Heart left ventricle (tissue), 16 donors: Measurements from ENCODE around the gene SETD7. TPM values are rescaled to one million over a fixed set of nuclear protein-coding genes. Genes with fewer than 3 reads are reported as not detected.

Source experiments
- ATAC-seq, 4 donors: fragments of 200-7000 bp; cut with Tn5 transposase; one replicate each; pipeline ENCODE4 v1.9.1; 2020 to 2022; ENCODE audit warnings: moderate library complexity in 4 of 4, mild to moderate bottlenecking in 3 of 4, moderate number of reproducible peaks in 1 of 4
- DNase-seq, 5 donors: peaks; one replicate each; pipeline ENCODE4 v3.0.0-alpha.2; 2020
- H3K27ac ChIP-seq, 12 donors: fragments of 200-600 bp; sonication (generic) in 4 of 12; one replicate each; pipeline versions ENCODE4 v1.5.0 to v1.8.0; 2016 to 2022; ENCODE audit warnings: mild to moderate bottlenecking in 2 of 12
- H3K27me3 ChIP-seq, 9 donors: fragments of 200-600 bp; sonication (generic) in 2 of 9; one replicate each; pipeline versions ENCODE4 v1.5.1 to v1.8.0; 2016 to 2022; ENCODE audit warnings: mild to moderate bottlenecking in 3 of 9
- H3K36me3 ChIP-seq, 9 donors: fragments of 200-600 bp; sonication (generic) in 2 of 9; one replicate each; pipeline versions ENCODE4 v1.5.0 to v1.8.0; 2018 to 2022; ENCODE audit warnings: mild to moderate bottlenecking in 2 of 9
- H3K4me1 ChIP-seq, 12 donors: fragments of 200-600 bp; sonication (generic) in 4 of 12; one replicate each; pipeline versions ENCODE4 v1.5.0 to v1.8.0; 2016 to 2022; ENCODE audit warnings: mild to moderate bottlenecking in 3 of 12
- H3K4me3 ChIP-seq, 12 donors: fragments of 200-600 bp; sonication (generic) in 4 of 12; one replicate each; pipeline versions ENCODE4 v1.5.0 to v1.8.0; 2017 to 2022; ENCODE audit warnings: mild to moderate bottlenecking in 9 of 12, moderate library complexity in 4 of 12
- H3K9me3 ChIP-seq, 12 donors: fragments of 200-600 bp; sonication (generic) in 4 of 12; one replicate each; pipeline versions ENCODE4 v1.5.0 to v1.8.0; 2016 to 2022; ENCODE audit warnings: mild to moderate bottlenecking in 1 of 12
- POLR2A ChIP-seq, 2 donors: fragments of 450-650 bp; IDR thresholded peaks; one replicate each; pipeline ENCODE4 v1.6.1; 2017; ENCODE audit warnings: antibody characterized with exemption in 2 of 2, mild to moderate bottlenecking in 2 of 2, moderate library complexity in 2 of 2
- WGBS, 4 donors: extraction: QIAGEN DNeasy Blood & Tissue Kit in 2 of 4; methylation state at CpG; one replicate each; pipeline versions ENCODE4 v1.1.5 to v1.1.7; 2013 to 2018; 5-methylcytosine and 5-hydroxymethylcytosine counted together
- intact Hi-C, 10 donors: fragments of 100-400 bp; cut with DNase I; formaldehyde crosslinking; loops; one replicate each; pipeline versions ENCODE4 v1.11.1 to v1.14.2; 2022
- polyA plus RNA-seq, 2 donors: library from polyadenylated mRNA; stranded (reverse); fragments of 200-250 nt; gene quantifications; one replicate each; pipeline ENCODE4 v1.2.3, GENCODE V29; 2013
- total RNA-seq, 9 donors: library from RNA; depleted of rRNA in 2 of 9; stranded (reverse); fragments of >200 nt in 2 of 9; fragmentation: NEBNext Ultra II Directional in 3 of 9; extraction: Animal tissue kit (Norgen Biotek cat#: 25700) in 3 of 9; gene quantifications; one replicate each; pipeline versions ENCODE4 v1.1.0 to v1.2.4, GENCODE V29; 2016 to 2023
- TF ChIP-seq, protein P1 (sequence below), 12 donors: fragments of 200-600 bp; sonication (generic) in 4 of 12; IDR thresholded peaks; one replicate each; pipeline versions ENCODE4 v1.5.0 to v1.8.0; 2018 to 2022; ENCODE audit warnings: antibody characterized with exemption in 12 of 12, mild to moderate bottlenecking in 5 of 12
- donor health status: ischemic (EF 13 %, LVEDD 7.1; RV severe dilation, severe dysfunction).
- donor health status: healthy with polysubstance abuse.
- donor health status: DM: no; HTN: yes; CAD: no.
- donor health status: DM: no; HTN: no; CAD: no.
- donor health status: ischemic (EF 25% LVEDD 6.9; RV normal size, moderate dysfunction).
- donor health status: ischemic (EF 25% LVEDD 5.7; RV mildly dilated, moderate dysfunction).
- donor health status: healthy.
- donor health status: DM: yes; HTN: yes; CAD: no.
- donor health status: ischemic (EF 35%, LVEDD 5.7; RV mildly dilated, moderate dysfunction).
- donor health status: nonischemic (EF 11% LVEDD 7.7; RV severe dilation, severe dysfunction).
- donor health status: DM: yes; HTN: yes; CAD: no.
- donor health status: PGD.
- donor health status: ischemic (EF 29% LVEDD 5.4; RV normal size, mild dysfunction).
- donor health status: nonischemic (EF 23%, LVEDD 6.1; RV moderate dilation, normal function).

Gene SETD7
- total and polyA plus RNA-seq, 11 donors, result 11.2 to 78.6 (median 58.0) TPM

DNA sequence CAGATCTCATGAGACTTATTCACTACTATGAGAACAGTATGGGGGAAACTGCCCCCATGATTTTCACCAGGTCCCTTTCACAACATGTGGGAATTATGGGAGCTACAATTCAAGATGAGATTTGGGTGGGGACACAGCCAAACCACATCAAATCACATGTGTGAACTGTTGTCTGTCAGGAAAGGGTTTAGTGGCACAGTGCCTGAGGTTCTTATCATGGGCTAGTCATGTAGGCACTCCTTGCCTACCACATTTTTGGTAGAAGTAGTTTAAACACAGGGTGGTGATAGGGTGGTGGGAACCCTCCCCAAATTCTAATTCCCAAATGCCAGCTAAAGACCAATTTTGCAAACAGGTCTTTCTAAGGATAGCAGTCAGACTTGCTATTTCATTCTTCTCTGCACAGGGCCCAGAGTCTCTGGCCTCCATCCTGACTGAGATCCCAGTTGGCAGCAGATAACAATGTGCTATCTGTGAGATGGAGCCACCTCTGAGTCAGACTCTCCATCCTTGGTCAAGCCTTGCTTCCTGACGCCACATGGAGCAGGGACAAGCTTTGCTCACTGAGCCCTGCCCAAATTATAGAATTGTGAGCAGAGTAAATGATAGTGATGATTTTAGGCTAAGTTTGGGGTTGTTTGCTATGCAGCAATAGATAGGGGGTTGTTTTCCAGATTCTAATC, 33.5 kb upstream of the SETD7 start:
- H3K4me3 ChIP-seq, result no peak overlapping the region
- DNase-seq (peak in 1 of 5 donors; percentile 60), ATAC-seq (peak in 3 of 4 donors; percentile 37 to 90 (median 88))
- peaks cover 0 to 16% (median 0%) of the 10 kb centered on the region in 12 donors for H3K4me1 ChIP-seq
- no peaks in the 10 kb centered on the region for H3K36me3 ChIP-seq
- intact Hi-C loops, result no loop called here
- no peaks in the 10 kb centered on the region for H3K27me3 ChIP-seq
- no peak overlapping the region for H3K27ac ChIP-seq
- TF ChIP-seq POLR2A (IDR thresholded peaks at IDR 0.05), result no peak
- TF ChIP-seq, protein P1, sequence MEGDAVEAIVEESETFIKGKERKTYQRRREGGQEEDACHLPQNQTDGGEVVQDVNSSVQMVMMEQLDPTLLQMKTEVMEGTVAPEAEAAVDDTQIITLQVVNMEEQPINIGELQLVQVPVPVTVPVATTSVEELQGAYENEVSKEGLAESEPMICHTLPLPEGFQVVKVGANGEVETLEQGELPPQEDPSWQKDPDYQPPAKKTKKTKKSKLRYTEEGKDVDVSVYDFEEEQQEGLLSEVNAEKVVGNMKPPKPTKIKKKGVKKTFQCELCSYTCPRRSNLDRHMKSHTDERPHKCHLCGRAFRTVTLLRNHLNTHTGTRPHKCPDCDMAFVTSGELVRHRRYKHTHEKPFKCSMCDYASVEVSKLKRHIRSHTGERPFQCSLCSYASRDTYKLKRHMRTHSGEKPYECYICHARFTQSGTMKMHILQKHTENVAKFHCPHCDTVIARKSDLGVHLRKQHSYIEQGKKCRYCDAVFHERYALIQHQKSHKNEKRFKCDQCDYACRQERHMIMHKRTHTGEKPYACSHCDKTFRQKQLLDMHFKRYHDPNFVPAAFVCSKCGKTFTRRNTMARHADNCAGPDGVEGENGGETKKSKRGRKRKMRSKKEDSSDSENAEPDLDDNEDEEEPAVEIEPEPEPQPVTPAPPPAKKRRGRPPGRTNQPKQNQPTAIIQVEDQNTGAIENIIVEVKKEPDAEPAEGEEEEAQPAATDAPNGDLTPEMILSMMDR (IDR thresholded peaks at IDR 0.05), result no peak
- WGBS, 4 donors, result 65 to 75% (median 71%) methylated on average over 1 of the region's 1 CpG
- no peaks in the 10 kb centered on the region for H3K9me3 ChIP-seq

DNA sequence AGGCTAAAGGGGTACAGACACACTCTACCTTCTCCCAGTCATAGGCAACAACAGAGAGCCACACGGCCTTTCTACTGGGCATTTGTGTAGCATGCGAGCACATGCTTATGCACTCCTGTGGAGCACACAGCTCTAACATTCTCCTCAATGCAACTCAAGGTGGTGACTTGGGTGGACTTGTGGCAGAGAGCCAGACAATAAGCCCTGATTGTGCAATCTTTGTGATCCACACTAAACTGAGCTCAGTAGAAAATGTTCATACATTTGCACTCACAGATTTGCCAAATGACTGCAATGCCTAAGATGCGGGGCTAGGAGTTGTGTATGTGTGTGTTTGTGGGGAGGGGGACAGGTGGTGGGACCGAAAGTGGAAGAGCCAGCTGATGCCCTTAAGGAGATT, 31.4 kb upstream of the SETD7 start:
- Histone ChIP-seq H3K9me3 (no peaks in the 10 kb centered on the region), H3K36me3 (no peaks in the 10 kb centered on the region), H3K4me3 (no peak overlapping the region), H3K27ac (no peak overlapping the region), H3K4me1 (peaks cover 0 to 4% (median 0%) of the 10 kb centered on the region in 12 donors), H3K27me3 (no peaks in the 10 kb centered on the region)
- WGBS, 4 donors, result 94 to 97% (median 96%) methylated on average over 4 of the region's 4 CpGs
- no peak for ATAC-seq
- TF ChIP-seq, protein P1 (IDR thresholded peaks at IDR 0.05), result no peak
- TF ChIP-seq POLR2A (IDR thresholded peaks at IDR 0.05), result no peak
- no peak for DNase-seq
- intact Hi-C loops, result no loop called here

DNA sequence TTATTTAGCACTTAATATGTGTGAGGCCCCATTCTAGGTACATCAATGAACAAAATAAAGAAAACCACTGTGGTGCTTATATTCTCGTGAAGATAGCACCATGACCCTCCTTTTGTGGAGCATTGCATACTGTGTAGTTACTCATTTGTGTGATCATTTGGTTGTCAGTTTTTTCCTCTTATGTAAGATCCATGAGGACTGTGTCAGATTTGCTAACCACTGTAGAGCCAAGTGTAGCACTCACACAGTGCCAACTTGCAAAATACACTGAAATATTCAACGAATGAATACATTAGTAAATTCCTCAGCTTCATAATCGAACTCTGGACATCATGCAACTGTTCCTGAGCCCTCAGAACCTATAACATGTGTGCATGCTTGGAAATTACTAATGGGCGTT, 29.5 kb upstream of the SETD7 start:
- ATAC-seq (no peak), DNase-seq (no peak)
- WGBS, 4 donors, result 78 to 86% (median 86%) methylated on average over 4 of the region's 4 CpGs
- TF ChIP-seq, protein P1 (IDR thresholded peaks at IDR 0.05), result no peak
- H3K27ac ChIP-seq, result no peak overlapping the region
- no peaks in the 10 kb centered on the region for H3K27me3 ChIP-seq
- H3K4me1 ChIP-seq, result peaks cover 0 to 4% (median 0%) of the 10 kb centered on the region in 12 donors
- no peaks in the 10 kb centered on the region for H3K36me3 ChIP-seq
- intact Hi-C loops, result no loop called here
- no peaks in the 10 kb centered on the region for H3K9me3 ChIP-seq
- no peak overlapping the region for H3K4me3 ChIP-seq

DNA sequence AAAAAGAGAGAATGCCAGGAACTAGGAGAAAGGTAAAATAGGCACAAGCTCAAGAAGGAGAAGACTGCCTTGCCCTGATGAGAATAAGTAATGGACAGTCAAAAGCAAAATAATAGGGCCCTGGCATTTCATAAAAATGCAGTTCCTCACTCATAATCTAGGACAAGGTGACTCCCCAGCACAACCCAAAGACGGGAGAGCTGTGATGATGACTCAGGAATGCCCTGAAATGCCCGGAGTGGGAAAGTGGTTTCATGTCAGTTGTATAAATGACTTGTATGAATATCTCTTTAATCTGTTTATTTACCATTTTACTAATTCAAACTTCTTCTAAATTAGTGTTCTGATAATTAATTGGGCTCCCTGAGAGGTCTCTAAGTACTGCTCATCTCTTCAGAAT, 28.8 kb upstream of the SETD7 start:
- intact Hi-C loops, result no loop called here
- H3K4me3 ChIP-seq, result no peak overlapping the region
- H3K4me1 ChIP-seq, result peaks cover 0 to 4% (median 0%) of the 10 kb centered on the region in 12 donors
- TF ChIP-seq POLR2A (IDR thresholded peaks at IDR 0.05), result no peak
- TF ChIP-seq, protein P1 (IDR thresholded peaks at IDR 0.05), result no peak
- 76 to 82% (median 79%) methylated on average over 2 of the region's 2 CpGs for WGBS, 4 donors
- H3K9me3 ChIP-seq, result no peaks in the 10 kb centered on the region
- no peak overlapping the region for H3K27ac ChIP-seq
- DNase-seq (no peak), ATAC-seq (no peak)
- no peaks in the 10 kb centered on the region for H3K27me3 ChIP-seq
- no peaks in the 10 kb centered on the region for H3K36me3 ChIP-seq
